Activated naive CD8-positive, alpha-beta T cell treated with anti-CD3 and anti-CD28 coated beads, Interleukin-2, amount 50 U/mL, for 24 hours (primary cell): ENCODE results near the gene MYH11.
"Not testable (repeated sequence)": the region's sequence is repeated elsewhere in the genome, so short reads cannot be mapped to it uniquely, and the experiment has no call there.

Source experiments
- ATAC-seq: fragments of 150-1000 bp; cut with Tn5 transposase; one replicate; pipeline ENCODE4 v1.10.0; 2021
- DNase-seq: peaks from one replicate; pipeline ENCODE4 v3.0.0; 2021
- H3K27ac Mint-ChIP-seq: one replicate; pipeline ENCODE4 v1.8.0; 2021; ENCODE audit warnings: mild to moderate bottlenecking, mixed read lengths
- H3K27me3 Mint-ChIP-seq: one replicate; pipeline ENCODE4 v1.8.0; 2021; ENCODE audit warnings: mixed read lengths
- H3K36me3 Mint-ChIP-seq: one replicate; pipeline ENCODE4 v1.8.0; 2021; ENCODE audit warnings: low read depth, mixed read lengths
- H3K4me1 Mint-ChIP-seq: one replicate; pipeline ENCODE4 v1.8.0; 2021; ENCODE audit warnings: mixed read lengths
- H3K4me3 Mint-ChIP-seq: one replicate; pipeline ENCODE4 v1.8.0; 2021; ENCODE audit warnings: mild to moderate bottlenecking, moderate library complexity, mixed read lengths
- H3K9me3 Mint-ChIP-seq: one replicate; pipeline ENCODE4 v1.8.0; 2021; ENCODE audit warnings: mixed read lengths

Gene MYH11

DNA sequence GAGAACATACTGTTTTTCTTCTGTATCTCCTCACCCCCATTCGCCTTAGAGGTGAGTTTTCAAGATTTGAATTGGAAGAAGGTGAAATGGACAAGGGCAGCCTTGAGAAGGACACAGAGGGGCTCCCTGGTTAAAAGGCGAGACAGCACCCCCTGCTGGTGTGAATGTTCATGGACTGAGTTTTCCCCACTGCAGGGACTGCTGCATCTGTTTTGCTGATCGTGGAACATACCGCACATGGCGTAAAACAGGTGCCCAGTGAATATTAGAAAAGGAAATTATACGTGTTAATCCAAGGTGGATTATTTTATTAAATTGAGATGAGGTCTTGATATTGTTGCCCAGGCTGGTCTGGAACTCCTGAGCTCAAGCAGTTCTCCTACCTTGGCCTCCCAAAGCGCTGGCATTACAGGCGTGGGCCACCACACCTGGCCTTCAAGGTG, 152.3 kb downstream of the MYH11 start:
- peaks cover 21% of the 10 kb centered on the region for H3K36me3 Mint-ChIP-seq
- peaks cover 15% of the 10 kb centered on the region for H3K4me1 Mint-ChIP-seq
- ATAC-seq: peak; percentile 60
- H3K27me3 Mint-ChIP-seq: no peaks in the 10 kb centered on the region
- DNase-seq: peak; percentile 83
- no peak overlapping the region for H3K4me3 Mint-ChIP-seq
- peak overlapping the region; percentile 6 for H3K27ac Mint-ChIP-seq
- H3K9me3 Mint-ChIP-seq: no peaks in the 10 kb centered on the region

DNA sequence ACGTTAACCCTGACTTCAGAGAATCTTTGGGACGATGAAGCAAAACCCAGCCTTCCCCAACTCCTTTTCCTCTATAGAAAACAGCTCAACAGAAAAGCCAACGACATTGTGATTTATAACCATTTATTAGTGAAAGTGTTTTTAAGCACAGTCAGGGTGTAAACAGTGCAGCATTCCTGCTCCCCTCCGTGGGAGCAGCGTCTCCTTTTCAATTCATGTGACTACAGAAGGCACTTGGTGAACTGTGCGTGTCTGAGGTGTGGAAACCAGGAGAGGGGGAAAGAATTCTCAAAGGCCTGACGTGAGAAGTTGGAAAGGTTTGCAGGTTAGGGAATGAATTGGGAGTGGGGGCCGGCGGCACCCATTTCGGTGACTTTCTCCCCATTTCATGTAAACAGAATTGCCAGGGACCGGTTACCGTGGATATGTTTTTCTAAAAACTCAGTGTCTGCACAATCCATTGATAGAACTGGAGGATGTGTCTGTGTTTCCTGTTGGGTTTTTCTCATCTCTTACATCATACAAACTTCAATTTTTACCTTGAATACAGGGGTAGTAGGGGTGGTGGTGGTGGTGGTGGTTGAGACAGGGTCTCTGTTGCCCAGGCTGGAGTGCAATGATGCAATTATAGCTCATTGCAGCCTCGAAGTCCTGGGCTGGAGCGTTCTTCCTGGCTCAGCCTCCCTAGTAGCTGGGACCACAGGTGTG, 153.6 kb downstream of the MYH11 start:
- DNase-seq (no peak), ATAC-seq (no peak)
- H3K36me3 Mint-ChIP-seq: peaks cover 22% of the 10 kb centered on the region
- H3K27me3 Mint-ChIP-seq: no peaks in the 10 kb centered on the region
- H3K27ac Mint-ChIP-seq: peak overlapping the region; percentile 45
- H3K4me1 Mint-ChIP-seq: peaks cover 15% of the 10 kb centered on the region
- no peak overlapping the region for H3K4me3 Mint-ChIP-seq
- no peaks in the 10 kb centered on the region for H3K9me3 Mint-ChIP-seq

- peaks cover 25% of the 10 kb centered on the region for H3K36me3 Mint-ChIP-seq
- no peak overlapping the region for H3K4me3 Mint-ChIP-seq
- ATAC-seq (no peak), DNase-seq (no peak)
- peaks cover 15% of the 10 kb centered on the region for H3K4me1 Mint-ChIP-seq
- no peaks in the 10 kb centered on the region for H3K27me3 Mint-ChIP-seq
- H3K9me3 Mint-ChIP-seq: no peaks in the 10 kb centered on the region
- H3K27ac Mint-ChIP-seq: peak overlapping the region; percentile 45
These were observed 154.6 kb downstream of the MYH11 start for GRCh38 chr16:15701975-15702970.

GRCh38 chr16:15701367-15701766, 155.5 kb downstream of the MYH11 start:
- Mint-ChIP-seq H3K27ac (no peak overlapping the region), H3K27me3 (no peaks in the 10 kb centered on the region), H3K9me3 (no peaks in the 10 kb centered on the region), H3K4me1 (peaks cover 15% of the 10 kb centered on the region), H3K4me3 (no peak overlapping the region), H3K36me3 (peaks cover 33% of the 10 kb centered on the region)
- DNase-seq (no peak), ATAC-seq (no peak)

DNA sequence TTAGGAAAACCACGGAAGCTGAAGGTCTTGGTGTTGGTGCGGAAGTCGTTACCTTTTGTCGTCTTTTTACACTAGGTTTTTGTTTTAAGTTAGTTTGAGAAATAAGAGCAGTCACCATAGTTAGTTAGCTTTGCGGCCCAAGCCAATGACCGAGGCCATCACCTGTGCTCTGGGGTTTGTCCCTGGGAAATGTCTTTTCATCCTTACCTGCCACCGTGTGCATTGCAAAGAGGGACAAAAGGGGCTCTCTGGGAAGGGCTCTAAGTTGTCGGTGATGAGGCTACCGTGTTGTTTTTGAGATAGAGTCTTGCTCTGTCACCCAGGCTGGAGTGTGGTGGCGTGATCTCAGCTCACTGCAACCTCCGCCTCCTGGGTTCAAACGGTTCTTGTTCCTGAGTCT, 157.0 kb downstream of the MYH11 start:
- H3K9me3 Mint-ChIP-seq: no peaks in the 10 kb centered on the region
- H3K4me3 Mint-ChIP-seq: no peak overlapping the region
- DNase-seq: no peak
- peaks cover 39% of the 10 kb centered on the region for H3K36me3 Mint-ChIP-seq
- ATAC-seq: no peak
- H3K27ac Mint-ChIP-seq: no peak overlapping the region
- no peaks in the 10 kb centered on the region for H3K27me3 Mint-ChIP-seq
- H3K4me1 Mint-ChIP-seq: peaks cover 15% of the 10 kb centered on the region

DNA sequence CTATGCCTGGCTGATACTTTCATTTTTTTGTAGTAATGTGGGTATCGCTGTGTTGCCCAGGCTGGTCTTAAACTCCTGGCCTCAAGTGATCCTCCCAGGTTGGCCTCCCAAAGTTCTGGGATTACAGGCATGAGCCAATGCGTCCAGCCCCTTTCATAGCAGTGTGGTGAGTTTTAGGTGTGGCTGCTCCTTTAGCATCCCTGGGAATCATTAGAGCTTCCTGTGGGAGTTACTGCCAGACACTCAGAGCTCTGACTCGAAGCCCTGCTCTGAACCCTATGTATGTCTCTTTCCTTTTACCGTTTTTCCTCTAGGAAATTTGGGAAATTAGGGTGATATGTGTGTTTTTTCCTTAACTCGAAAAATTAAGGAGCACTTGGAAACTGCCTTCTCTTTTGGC, 162.3 kb downstream of the MYH11 start:
- Mint-ChIP-seq H3K27ac (no peak overlapping the region), H3K4me3 (no peak overlapping the region), H3K9me3 (no peaks in the 10 kb centered on the region), H3K4me1 (no peaks in the 10 kb centered on the region), H3K27me3 (no peaks in the 10 kb centered on the region), H3K36me3 (peaks cover 50% of the 10 kb centered on the region)
- DNase-seq (no peak), ATAC-seq (no peak)

GRCh38 chr16:15692508-15692907, 164.3 kb downstream of the MYH11 start:
- H3K27ac Mint-ChIP-seq, H3K27me3 Mint-ChIP-seq, H3K9me3 Mint-ChIP-seq, H3K4me1 Mint-ChIP-seq, H3K4me3 Mint-ChIP-seq, DNase-seq, ATAC-seq: not testable (repeated sequence)
- H3K36me3 Mint-ChIP-seq: peaks cover 58% of the 10 kb centered on the region

DNA sequence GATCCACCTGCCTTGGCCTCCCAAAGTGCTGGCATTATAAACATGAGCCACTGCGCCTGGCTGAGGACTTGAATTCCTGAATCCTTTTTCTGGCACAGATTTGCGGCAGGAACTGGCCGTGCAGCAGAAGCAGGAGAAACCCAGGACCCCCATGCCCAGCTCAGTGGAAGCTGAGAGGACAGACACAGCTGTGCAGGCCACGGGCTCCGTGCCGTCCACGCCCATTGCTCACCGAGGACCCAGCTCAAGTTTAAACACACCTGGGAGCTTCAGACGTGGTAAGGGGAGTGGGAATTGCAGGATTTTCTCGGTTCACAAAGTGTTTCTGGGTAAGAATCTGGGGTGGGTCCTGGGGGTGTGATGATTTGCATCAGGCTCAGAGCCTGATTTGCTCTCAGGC, 165.8 kb downstream of the MYH11 start:
- DNase-seq (no peak), ATAC-seq (no peak)
- no peak overlapping the region for H3K27ac Mint-ChIP-seq
- peaks cover 54% of the 10 kb centered on the region for H3K36me3 Mint-ChIP-seq
- no peaks in the 10 kb centered on the region for H3K9me3 Mint-ChIP-seq
- no peaks in the 10 kb centered on the region for H3K4me1 Mint-ChIP-seq
- H3K27me3 Mint-ChIP-seq: no peaks in the 10 kb centered on the region
- no peak overlapping the region for H3K4me3 Mint-ChIP-seq

GRCh38 chr16:15690296-15690695, 166.5 kb downstream of the MYH11 start:
- no peaks in the 10 kb centered on the region for H3K27me3 Mint-ChIP-seq
- peaks cover 55% of the 10 kb centered on the region for H3K36me3 Mint-ChIP-seq
- no peaks in the 10 kb centered on the region for H3K4me1 Mint-ChIP-seq
- DNase-seq: no peak
- no peaks in the 10 kb centered on the region for H3K9me3 Mint-ChIP-seq
- H3K4me3 Mint-ChIP-seq: no peak overlapping the region
- no peak for ATAC-seq
- H3K27ac Mint-ChIP-seq: no peak overlapping the region

- Mint-ChIP-seq H3K9me3 (no peaks in the 10 kb centered on the region), H3K4me1 (no peaks in the 10 kb centered on the region), H3K27me3 (no peaks in the 10 kb centered on the region), H3K36me3 (peaks cover 53% of the 10 kb centered on the region), H3K27ac (no peak overlapping the region), H3K4me3 (no peak overlapping the region)
- DNase-seq: no peak
- no peak for ATAC-seq
These were observed 167.5 kb downstream of the MYH11 start for GRCh38 chr16:15689290-15689689.

DNA sequence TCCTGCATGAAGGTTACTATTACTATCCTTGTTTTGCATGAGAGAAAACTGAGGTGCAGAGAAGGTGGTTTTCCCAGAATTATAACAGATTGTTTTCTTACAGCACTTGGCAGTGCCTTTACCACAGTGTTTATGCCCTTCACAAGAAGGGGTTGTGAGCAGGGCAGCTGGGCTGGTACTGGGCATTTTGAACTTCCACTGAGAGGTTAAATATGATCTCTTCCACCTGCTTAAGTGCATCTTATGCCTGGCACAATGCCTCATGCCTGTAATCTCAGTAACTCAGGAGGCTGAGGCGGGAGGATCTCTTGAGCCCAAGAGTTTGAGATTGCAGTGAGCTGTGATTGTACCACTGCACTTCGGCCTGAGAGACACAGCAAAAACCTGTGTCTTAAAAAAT, 170.5 kb downstream of the MYH11 start:
- ATAC-seq: no peak
- H3K27me3 Mint-ChIP-seq: no peaks in the 10 kb centered on the region
- no peaks in the 10 kb centered on the region for H3K9me3 Mint-ChIP-seq
- peaks cover 6% of the 10 kb centered on the region for H3K4me1 Mint-ChIP-seq
- H3K27ac Mint-ChIP-seq: no peak overlapping the region
- no peak overlapping the region for H3K4me3 Mint-ChIP-seq
- H3K36me3 Mint-ChIP-seq: peaks cover 53% of the 10 kb centered on the region
- DNase-seq: no peak

GRCh38 chr16:15682105-15682570, 174.7 kb downstream of the MYH11 start:
- DNase-seq (peak; percentile 44), ATAC-seq (peak; percentile 87)
- Mint-ChIP-seq H3K4me3 (no peak overlapping the region), H3K9me3 (no peaks in the 10 kb centered on the region), H3K4me1 (peaks cover 8% of the 10 kb centered on the region), H3K27me3 (no peaks in the 10 kb centered on the region), H3K36me3 (peaks cover 46% of the 10 kb centered on the region), H3K27ac (no peak overlapping the region)

DNA sequence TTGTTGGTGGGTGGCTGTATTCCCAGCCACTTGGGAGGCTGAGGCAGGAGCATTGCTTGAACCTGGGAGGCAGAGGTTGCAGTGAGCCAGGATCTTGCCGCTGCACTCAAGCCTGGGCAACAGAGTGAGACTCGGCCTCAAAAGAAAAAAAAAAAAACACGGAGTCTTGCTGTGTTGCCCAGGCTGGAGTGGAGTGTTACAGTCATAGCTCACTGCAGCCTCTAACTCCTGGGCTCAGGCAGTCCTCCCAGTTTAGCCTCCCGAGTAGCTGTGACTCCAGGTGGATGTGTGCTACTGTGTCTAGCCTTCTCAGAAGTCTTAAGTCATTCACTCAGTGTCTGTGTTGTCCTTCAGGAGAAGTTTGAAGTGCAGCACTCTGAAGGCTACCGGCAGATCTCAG, 179.4 kb downstream of the MYH11 start:
- no peak overlapping the region for H3K4me3 Mint-ChIP-seq
- no peak overlapping the region for H3K27ac Mint-ChIP-seq
- H3K36me3 Mint-ChIP-seq: peaks cover 42% of the 10 kb centered on the region
- no peak for ATAC-seq
- H3K4me1 Mint-ChIP-seq: peaks cover 37% of the 10 kb centered on the region
- no peaks in the 10 kb centered on the region for H3K27me3 Mint-ChIP-seq
- no peaks in the 10 kb centered on the region for H3K9me3 Mint-ChIP-seq
- no peak for DNase-seq

DNA sequence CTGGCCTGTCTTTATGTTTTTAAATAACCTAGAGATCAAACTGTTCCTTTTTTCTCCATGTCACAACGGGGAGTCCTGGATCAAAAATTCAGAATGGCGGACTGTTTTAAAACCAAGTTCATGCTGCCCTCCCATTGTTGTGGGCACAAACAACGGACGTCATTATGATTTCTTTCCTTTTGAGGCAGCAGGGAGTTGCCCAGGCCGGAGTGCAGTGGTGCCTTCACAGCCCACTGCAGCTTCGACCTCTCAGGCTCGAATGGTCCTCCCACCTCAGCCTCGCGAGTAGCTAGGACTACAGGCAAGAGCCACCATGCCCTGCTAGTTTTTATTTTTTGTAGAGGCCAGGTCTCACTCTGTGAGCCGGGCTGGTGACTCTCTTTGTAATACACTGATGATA, 180.3 kb downstream of the MYH11 start:
- no peak overlapping the region for H3K4me3 Mint-ChIP-seq
- DNase-seq: no peak
- H3K27ac Mint-ChIP-seq: no peak overlapping the region
- no peak for ATAC-seq
- H3K36me3 Mint-ChIP-seq: peaks cover 42% of the 10 kb centered on the region
- no peaks in the 10 kb centered on the region for H3K9me3 Mint-ChIP-seq
- peaks cover 42% of the 10 kb centered on the region for H3K4me1 Mint-ChIP-seq
- no peaks in the 10 kb centered on the region for H3K27me3 Mint-ChIP-seq

- no peaks in the 10 kb centered on the region for H3K9me3 Mint-ChIP-seq
- no peaks in the 10 kb centered on the region for H3K27me3 Mint-ChIP-seq
- H3K4me3 Mint-ChIP-seq: no peak overlapping the region
- no peak for ATAC-seq
- no peak for DNase-seq
- H3K27ac Mint-ChIP-seq: peak overlapping the region; percentile 27
- H3K36me3 Mint-ChIP-seq: peaks cover 43% of the 10 kb centered on the region
- peaks cover 42% of the 10 kb centered on the region for H3K4me1 Mint-ChIP-seq
These were observed 182.3 kb downstream of the MYH11 start for GRCh38 chr16:15674571-15674970.
